Measurements from ENCODE around the gene CD8A.
"Not testable (repeated sequence)": the region's sequence is repeated elsewhere in the genome, so short reads cannot be mapped to it uniquely, and the experiment has no call there.

The CD8A gene

GRCh38 chr2:86775338-86775737 lies 15.4 kb downstream of the CD8A start:
- DNase-seq: no peak

DNA sequence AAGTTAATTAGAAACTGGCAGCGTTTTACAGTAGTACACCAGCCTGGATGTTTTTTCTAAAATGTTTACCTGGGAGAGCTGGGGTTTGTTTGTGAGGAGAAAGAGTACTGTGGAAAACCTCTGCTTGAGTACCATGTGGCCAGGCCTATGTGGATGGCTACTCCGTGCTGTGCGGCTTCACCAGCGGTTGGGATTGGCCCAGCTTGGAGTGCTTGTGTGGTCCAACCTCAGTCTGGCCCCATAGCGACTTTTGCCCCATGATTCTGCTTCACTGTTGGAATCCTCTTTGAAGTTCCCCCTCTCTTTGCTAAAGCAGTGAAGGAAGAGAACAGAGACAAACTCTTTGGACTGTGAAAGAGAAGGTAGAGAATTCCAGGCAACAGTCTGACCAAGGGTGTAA lies 15.9 kb downstream of the CD8A start:
- DNase-seq: no peak

- no peak for DNase-seq
Observed at GRCh38 chr2:86772611-86773010, 18.1 kb downstream of the CD8A start.

- no peak for DNase-seq
Observed at GRCh38 chr2:86770816-86771301, 19.9 kb downstream of the CD8A start.

DNA sequence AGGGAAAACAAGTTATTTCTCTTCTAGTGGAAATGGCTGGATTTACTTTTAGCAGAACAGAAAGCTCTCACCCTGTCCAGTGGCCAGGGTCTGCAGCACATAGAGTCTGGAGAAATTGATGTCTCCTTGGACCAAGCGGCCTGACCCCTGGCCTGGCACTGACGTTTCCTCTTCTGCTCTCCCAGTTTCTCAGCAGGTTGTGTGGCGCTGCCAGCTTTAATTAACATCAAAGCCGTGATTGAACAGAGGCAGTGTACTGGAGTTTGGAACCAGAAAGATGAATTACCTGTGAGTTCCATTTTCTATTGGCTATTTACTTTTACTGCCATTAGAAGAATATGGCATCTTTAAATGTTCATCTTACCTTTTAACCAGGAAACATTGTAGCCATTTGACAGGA lies 20.9 kb downstream of the CD8A start:
- no peak for DNase-seq

DNA sequence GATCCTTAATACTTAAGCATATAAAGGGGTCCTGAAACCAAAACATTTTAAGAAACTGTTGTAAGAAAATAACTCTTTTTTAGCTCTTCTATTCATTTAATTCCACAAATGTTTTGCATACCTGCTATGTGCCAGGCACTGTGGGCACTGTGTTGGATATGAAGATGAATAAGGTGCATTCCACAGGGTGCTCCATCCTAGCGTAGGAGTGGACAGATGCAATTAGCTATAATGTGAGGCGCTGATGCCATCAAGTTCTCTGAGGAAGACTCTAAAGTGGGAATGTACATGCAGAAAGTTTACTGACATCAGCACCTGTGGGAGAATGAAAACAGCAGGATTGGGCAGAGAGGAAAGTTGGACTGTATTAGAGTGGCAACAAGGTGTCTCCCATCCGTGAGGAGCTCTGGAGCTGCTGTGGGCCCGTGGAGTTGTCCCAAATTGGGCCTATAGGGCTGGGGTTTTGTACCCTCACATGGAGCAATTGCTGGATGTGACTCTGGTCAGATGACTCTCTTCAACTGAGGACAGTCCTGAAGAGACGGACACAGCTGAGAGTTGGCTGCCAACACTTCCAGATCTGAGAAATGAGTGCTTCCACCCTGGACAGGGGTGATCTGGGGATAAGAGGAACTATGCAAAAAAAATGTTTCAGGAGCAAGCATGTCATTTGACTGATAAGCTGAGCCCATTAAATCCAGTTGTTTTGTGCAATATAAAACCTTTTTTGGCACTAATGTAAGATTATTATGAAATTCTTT lies 22.3 kb downstream of the CD8A start:
- DNase-seq: no peak

GRCh38 chr2:86765310-86765695 lies 25.4 kb downstream of the CD8A start:
- DNase-seq: no peak

- no peak for DNase-seq
Observed at GRCh38 chr2:86764661-86765309, 25.9 kb downstream of the CD8A start.

DNA sequence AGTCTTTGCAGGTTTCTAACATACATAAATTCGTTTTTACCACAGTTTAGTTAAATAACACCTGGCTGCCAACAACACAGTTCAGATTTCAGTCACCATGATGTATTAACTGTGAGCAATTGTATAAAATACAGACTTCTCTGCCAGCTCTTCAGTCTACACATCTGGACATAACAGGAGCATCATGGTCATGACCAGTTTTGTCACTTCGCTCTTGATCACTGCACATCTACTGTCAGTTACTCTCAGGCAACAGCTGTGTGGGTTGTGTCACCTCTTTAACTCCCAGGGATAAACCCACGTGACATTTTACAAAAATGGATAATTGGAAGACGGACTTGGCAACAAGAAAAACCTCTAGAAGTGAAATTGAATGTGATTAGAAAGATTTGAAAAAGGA lies 30.3 kb downstream of the CD8A start:
- no peak for DNase-seq

DNA sequence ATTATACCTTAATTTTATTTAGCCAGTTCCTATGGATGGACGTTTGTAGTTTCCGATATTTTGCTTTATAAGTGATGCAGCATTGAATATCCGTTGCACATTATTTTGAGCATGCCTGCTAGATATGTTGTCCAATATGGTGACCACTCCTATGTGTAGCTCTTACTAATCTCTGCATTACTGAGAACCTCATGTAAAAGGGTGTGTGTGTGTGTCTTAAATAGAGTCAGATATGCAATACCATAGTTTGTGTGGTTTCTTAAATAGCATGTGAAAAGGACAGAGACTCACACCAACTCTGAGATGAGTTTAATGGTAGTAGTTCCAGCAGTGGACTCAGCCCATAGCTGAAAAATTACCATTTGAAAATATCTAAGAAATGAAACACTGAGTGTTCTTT lies 32.3 kb downstream of the CD8A start:
- DNase-seq: no peak

- DNase-seq: no peak
Observed at GRCh38 chr2:86753606-86754005, 37.1 kb downstream of the CD8A start.

- no peak for DNase-seq
Observed at GRCh38 chr2:86752934-86753333, 37.8 kb downstream of the CD8A start.

DNA sequence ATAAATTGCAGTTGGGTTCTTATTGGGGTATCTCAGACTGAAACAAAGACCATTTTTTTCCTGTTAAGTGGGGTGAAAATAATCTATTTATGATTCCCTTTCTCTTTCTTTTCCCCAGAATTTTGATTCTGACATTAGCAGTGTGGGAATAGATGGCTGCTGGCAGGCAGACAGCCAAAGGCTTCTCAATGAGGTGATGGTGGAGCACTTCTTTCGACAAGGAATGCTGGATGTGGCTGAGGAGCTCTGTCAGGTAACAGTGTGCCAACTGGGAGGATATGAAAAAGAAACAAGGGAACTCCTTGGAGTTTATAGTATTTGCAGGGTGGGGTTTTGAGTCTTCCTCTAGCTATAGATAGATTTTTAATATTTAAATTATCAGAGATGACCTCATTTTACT lies 38.9 kb downstream of the CD8A start:
- no peak for DNase-seq

GRCh38 chr2:86750240-86750839 lies 40.4 kb downstream of the CD8A start:
- DNase-seq: no peak

GRCh38 chr2:86747711-86748639 lies 42.7 kb downstream of the CD8A start:
- DNase-seq: no peak

GRCh38 chr2:86746939-86747338 lies 43.8 kb downstream of the CD8A start:
- no peak for DNase-seq

DNA sequence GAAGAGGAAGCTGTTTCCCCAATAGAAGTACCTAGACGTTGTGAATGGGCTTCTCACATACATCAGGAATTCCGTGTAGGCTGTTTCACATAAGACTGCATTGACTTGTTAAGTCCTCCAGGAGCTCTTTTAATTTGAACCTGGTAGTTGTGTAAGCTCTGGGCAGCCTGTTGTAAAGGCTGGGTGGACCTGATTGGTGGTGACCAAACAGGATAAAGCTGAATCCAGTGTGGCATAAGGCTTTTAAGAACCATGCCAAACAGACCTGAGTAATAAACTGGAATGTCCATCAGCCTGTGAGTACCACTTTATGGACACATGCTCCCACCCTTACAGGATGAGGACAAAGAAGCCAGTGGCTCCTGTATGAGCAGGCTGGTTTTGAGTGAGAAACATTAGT lies 46.6 kb downstream of the CD8A start:
- DNase-seq: no peak

DNA sequence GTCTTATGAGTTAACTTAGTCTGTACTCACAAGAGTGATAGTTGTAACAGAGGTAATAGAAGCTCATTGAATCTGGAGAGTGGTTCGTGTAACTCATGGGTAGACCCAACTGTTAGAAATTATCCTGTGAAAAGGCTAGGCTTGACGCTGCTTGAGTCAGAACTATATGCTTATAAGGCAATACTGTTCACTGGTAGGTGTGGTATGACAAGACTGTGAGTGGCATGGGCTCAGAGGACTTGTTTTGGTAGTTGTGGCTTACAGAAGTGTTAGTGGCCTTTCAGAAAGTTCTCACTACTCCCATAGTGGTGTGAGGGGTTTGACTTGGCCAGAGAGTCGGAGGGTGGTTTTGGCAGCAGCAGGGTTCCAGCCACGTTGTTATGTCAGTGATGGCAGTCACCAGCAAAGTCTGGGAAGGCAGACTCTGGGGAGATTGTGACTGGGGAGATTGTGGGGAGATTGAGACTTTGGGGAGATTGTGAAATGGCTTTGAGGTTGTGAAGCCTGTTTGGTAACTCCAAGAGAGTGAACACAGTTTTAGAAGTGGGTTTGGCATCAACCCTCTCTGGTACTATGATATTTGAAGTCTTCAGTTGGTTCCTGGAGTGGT lies 48.7 kb downstream of the CD8A start:
- DNase-seq: not testable (repeated sequence)

GRCh38 chr2:86739889-86740288 lies 50.8 kb downstream of the CD8A start:
- not testable (repeated sequence) for DNase-seq

- not testable (repeated sequence) for DNase-seq
Observed at GRCh38 chr2:86739485-86739884, 51.2 kb downstream of the CD8A start.

DNA sequence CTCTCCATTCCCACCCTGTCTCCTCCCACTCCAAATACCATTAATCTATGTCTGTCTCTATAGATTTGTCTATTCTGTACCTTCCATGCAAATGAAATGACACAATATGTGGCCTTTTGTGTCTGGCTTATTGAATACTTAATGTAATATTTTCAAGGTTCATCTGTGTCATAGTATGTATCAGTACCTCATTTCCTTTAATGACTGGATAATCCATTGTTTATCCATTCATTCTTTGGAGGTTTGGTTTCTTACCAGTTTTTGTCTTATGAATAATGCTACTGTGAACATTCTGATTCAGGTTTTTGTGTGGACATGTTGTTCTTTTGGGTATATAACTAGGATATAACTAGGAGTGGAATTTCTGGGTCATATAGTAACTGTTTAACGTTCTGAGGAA lies 55.8 kb downstream of the CD8A start:
- DNase-seq: not testable (repeated sequence)
